ENCODE results near the gene LHX3.

The LHX3 gene

DNA sequence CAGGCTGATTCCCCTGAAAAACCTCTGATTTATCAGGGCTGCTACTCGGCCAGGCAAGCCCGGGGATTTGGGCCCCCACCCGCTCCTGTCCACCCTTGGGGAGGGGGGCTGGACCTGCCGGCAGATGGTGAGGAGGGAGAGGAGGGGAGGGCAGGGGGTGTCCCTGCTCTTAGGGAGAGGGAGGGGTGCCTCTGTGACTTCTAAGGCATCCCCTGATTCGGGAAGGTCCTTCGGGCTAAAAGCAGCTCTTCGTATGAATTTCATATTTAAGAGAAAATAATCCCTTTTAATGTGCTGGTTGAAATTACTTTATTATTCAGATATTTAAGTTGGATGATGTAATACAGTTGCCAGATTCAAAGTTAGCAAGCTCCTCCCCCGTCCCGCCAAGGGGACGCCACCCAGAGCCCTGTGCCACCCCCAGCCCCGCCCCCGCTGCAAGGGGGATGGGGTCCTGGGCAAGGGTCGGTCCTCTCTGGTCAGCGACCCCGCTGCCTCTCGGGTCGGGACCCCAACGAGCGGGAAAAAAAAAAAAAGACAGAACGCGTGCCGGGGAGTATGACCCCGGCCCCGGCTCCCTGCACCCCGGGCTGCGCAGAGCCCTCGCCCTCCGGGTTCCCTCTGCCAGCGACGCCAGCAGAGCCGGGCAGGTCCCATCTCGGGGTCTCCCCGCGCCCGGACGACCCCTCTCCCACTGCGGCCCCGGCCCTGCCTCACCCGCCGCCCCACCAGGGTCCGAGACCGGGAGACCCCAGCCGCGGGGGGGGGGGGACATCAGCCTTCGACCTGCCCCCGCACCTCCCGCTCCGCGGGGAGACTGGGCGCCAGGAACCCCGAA, 12.4 kb downstream of the LHX3 start:
- TF ChIP-seq, protein P1, sequence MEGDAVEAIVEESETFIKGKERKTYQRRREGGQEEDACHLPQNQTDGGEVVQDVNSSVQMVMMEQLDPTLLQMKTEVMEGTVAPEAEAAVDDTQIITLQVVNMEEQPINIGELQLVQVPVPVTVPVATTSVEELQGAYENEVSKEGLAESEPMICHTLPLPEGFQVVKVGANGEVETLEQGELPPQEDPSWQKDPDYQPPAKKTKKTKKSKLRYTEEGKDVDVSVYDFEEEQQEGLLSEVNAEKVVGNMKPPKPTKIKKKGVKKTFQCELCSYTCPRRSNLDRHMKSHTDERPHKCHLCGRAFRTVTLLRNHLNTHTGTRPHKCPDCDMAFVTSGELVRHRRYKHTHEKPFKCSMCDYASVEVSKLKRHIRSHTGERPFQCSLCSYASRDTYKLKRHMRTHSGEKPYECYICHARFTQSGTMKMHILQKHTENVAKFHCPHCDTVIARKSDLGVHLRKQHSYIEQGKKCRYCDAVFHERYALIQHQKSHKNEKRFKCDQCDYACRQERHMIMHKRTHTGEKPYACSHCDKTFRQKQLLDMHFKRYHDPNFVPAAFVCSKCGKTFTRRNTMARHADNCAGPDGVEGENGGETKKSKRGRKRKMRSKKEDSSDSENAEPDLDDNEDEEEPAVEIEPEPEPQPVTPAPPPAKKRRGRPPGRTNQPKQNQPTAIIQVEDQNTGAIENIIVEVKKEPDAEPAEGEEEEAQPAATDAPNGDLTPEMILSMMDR (IDR thresholded peaks at IDR 0.05; ENCODE audit: control insufficient read depth, insufficient read depth, low read depth, low read length, missing control alignments) = no peak
- no peak overlapping the region for H3K4me3 ChIP-seq (ENCODE audit: control insufficient read depth, low read depth, low read length)
- no peak for DNase-seq (ENCODE audit: low read depth)

GRCh38 chr9:136191960-136192286, 13.0 kb downstream of the LHX3 start:
- no peak overlapping the region for H3K4me3 ChIP-seq (ENCODE audit: control insufficient read depth, low read depth, low read length)
- TF ChIP-seq, protein P1 (IDR thresholded peaks at IDR 0.05; ENCODE audit: control insufficient read depth, insufficient read depth, low read depth, low read length, missing control alignments) = no peak
- DNase-seq (ENCODE audit: low read depth) = no peak

DNA sequence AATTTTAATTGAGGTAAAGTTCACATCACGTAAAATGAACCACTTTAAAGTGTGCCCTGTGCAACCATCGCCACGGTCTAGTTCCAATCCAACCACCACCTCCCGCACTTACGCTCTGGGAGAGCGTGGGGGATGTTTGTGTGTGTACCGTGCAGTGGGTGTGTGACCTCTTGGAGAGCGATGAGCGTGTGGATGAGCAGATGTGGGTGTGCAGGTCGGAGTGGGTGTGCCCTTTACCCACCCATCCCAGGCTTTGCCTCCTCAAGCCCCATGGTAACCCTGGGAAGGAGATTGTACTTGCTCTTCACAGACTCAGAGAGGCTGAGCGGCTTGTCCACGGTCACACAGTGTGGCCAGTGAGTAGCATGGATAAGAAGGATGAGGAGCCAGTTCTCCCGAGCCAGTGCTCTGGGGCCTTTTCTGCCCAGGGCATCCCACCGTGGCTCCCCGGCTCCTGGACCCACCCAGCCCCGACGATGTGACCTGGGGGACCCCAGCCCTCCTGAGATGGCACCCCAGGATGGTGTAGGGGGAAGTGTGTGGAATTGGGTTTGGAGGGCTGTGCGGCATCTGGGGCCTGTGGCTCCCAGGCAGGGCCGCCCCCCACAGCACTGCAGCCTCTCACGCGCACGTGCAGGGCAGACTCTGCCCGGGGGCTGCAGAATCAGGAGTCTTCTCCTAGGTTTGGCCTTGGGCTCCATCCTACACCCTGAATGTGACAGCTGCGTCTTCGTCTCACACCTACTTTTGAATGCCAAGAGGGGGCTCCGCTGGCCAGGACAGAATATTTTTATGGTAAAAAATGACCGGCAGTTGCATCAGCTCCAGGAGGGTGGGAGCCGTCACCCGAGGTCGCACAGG, 13.6 kb downstream of the LHX3 start:
- H3K4me3 ChIP-seq (ENCODE audit: control insufficient read depth, low read depth, low read length) = no peak overlapping the region
- no peak for DNase-seq (ENCODE audit: low read depth)
- TF ChIP-seq, protein P1 (IDR thresholded peaks at IDR 0.05; ENCODE audit: control insufficient read depth, insufficient read depth, low read depth, low read length, missing control alignments) = no peak

DNA sequence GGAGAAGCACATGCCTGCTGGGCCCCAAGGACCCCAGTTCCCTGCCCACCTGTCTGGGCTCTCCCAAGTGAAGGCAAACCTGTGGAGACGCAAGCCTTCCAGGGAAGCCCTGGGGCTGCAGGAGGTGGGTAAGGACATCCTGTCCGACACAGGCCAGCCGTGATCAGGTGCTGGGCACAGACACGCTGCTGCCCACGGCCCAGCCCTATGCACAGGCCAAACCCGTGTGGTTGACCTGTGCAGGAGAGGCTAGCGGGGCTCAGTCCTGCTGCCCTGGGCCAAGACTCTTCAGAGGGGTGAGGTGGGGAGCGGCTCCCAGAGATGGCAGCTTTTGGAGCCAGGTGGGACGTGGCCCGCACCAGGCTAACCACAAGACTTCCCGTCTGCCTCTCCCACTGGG, 14.3 kb downstream of the LHX3 start:
- no peak overlapping the region for H3K4me3 ChIP-seq (ENCODE audit: control insufficient read depth, low read depth, low read length)
- DNase-seq (ENCODE audit: low read depth) = no peak
- TF ChIP-seq, protein P1 (IDR thresholded peaks at IDR 0.05; ENCODE audit: control insufficient read depth, insufficient read depth, low read depth, low read length, missing control alignments) = no peak

GRCh38 chr9:136190237-136190601, 14.7 kb downstream of the LHX3 start:
- TF ChIP-seq, protein P1 (IDR thresholded peaks at IDR 0.05; ENCODE audit: control insufficient read depth, insufficient read depth, low read depth, low read length, missing control alignments) = no peak
- no peak overlapping the region for H3K4me3 ChIP-seq (ENCODE audit: control insufficient read depth, low read depth, low read length)
- DNase-seq (ENCODE audit: low read depth) = no peak

- TF ChIP-seq, protein P1 (IDR thresholded peaks at IDR 0.05; ENCODE audit: control insufficient read depth, insufficient read depth, low read depth, low read length, missing control alignments) = no peak
- DNase-seq (ENCODE audit: low read depth) = no peak
These were observed 15.3 kb downstream of the LHX3 start for GRCh38 chr9:136189394-136190236.

More at GRCh38 chr9:136189394-136190236, 15.3 kb downstream of the LHX3 start:
- H3K4me3 ChIP-seq (ENCODE audit: control insufficient read depth, low read depth, low read length) = no peak overlapping the region

Data from AG09309 (cell line).